VCaP (cell line): Measurements from ENCODE around the gene PKP1.

ENCODE experiments used
- H3K27ac ChIP-seq: fragments of 450-650 bp; 2 replicates; pipeline ENCODE4 v1.5.1; 2017
- TF ChIP-seq, protein P1 (sequence below): fragments of 450-650 bp; conservative IDR thresholded peaks from 2 replicates; pipeline ENCODE4 v1.5.1; 2017; ENCODE audit warnings: mild to moderate bottlenecking, moderate library complexity

PKP1 gene

DNA sequence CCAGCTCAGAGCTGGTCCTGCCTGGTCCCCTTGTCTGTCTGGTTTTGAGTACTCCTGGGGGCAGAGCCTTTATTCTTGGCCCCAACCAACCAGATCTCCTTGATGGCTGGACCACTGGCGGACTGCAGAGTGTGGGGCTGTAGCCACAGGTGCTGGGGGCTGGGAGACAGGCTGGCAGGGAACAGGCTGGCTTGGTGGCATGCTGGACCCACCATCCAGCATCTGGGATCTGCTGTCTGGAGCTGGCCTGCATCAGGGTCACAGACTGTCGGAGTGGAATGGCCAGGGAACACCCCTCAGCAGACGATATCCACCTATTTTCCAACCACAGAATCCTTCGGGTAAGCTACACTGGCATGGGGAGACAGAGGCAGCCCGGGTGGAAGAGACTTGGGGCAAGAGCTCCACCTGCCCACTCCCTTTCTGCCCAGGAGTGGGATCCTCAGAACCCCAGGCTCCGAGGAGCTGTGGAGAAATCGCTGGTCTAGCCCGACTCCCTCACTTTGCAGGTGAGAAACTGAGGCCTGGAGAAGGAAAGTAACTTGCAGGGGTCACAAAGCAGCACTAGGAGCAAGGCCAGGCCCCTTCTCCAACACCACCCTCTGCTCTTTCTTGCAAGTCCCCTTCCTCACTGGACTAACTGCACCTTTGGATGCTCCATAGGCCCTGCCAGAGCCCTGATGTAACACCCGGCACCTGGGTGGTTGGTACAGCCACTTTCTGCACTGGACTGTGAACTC is 53.6 kb downstream of the PKP1 start:
- no peak overlapping the region for H3K27ac ChIP-seq
- TF ChIP-seq, protein P1, sequence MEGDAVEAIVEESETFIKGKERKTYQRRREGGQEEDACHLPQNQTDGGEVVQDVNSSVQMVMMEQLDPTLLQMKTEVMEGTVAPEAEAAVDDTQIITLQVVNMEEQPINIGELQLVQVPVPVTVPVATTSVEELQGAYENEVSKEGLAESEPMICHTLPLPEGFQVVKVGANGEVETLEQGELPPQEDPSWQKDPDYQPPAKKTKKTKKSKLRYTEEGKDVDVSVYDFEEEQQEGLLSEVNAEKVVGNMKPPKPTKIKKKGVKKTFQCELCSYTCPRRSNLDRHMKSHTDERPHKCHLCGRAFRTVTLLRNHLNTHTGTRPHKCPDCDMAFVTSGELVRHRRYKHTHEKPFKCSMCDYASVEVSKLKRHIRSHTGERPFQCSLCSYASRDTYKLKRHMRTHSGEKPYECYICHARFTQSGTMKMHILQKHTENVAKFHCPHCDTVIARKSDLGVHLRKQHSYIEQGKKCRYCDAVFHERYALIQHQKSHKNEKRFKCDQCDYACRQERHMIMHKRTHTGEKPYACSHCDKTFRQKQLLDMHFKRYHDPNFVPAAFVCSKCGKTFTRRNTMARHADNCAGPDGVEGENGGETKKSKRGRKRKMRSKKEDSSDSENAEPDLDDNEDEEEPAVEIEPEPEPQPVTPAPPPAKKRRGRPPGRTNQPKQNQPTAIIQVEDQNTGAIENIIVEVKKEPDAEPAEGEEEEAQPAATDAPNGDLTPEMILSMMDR, result no peak

DNA sequence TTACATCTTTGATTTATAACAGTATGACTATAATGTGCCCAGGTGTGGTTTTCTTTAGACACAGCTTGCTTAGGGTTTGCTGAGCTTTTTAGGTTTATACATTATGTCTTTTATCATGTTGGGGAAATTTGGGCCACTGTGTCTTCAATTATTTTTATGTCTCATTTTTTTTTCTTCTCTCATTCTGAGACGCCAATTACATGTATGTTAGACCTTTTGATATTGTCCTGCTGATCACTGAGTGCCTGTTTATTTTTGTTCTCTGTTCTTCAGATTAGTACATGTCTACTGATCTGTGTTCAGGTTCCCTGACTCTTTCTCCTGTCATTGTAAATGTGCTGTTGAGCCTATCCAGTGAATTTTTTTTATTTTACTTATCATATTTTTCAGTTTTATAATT is 58.1 kb downstream of the PKP1 start:
- no peak overlapping the region for H3K27ac ChIP-seq
- TF ChIP-seq, protein P1, result no peak

DNA sequence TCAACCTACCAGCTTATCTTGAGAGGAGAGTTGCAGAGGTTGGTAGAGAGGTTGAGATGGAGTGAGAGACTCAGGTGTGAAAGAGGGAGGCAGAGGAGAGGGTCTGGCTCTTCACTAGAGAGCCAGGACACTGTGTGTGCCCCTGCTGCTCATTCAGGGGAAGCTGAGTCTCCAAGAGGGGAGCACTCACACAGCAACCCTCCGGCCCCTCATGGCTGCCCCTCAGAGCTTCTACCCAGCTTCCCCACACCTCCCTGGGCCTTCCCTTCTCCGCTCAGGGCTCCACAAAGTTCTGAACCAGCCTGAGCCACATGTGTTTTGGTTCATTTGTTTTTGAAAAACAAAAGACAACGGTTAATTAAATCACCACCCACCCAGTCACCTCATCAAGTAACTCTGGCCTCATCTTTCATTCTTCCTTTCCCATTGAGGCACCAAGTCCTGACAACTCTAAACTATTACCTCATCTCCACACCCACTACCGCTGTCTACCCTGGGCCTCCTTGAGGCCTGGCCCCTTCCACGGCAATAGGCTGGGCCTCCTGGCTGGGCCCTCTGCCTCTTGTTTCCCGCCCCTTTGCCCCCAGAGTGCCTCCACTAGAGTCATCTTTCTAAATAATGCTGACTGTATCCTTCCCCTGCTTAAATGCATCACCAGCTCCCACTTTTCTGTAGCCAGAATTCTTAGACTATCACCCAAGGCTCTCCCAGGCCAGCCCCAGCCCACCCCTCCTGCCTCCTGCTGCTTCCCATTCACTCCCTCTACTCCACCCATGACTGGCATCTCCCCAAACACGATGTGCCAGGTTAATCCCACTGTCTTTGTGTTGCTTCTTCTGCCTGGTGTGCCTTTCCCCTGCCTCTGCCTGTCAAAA is 61.1 kb downstream of the PKP1 start:
- no peak overlapping the region for H3K27ac ChIP-seq
- TF ChIP-seq, protein P1, result no peak

DNA sequence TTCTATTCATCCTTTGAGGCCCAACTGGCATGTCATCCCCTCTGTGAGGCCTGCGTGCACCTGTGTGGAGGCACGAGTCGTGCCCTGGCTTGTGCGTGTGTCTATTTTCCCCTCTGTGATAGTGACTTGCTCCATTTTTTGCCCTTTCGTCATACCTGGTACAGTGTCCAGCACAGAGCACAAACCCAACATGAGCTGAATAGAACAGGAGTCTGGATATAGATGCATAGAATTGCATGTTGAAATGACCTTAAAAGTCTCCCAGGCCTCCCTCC is 61.7 kb downstream of the PKP1 start:
- TF ChIP-seq, protein P1, result no peak
- no peak overlapping the region for H3K27ac ChIP-seq

DNA sequence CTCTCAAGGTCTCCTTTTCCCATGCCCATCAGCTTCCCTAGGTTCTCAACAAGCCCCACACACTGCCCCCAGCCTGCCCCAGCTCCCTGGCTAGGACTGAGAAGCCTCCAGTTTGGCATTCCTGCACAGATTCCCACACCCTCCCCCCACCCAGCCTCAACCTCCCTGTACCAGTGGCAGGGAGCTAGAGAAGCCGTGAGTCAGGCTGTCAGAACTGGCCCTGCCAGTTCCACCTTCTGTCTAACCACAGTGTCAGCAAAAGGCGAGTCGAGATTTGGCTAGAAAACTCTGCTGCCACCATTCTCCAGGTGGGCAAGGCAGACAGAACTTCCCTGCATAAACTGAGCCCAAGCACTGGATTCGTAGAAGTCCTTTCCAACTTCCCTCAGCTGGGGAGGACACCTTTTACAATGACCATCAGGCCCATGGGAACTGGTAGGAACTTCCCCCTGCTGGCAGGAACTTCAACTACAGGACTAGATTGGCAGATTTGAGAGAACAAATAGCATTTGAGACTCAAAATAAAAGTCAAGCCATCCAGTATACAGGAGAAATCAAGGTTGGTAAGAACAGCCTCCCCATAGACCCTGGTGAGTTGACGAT is 63.1 kb downstream of the PKP1 start:
- TF ChIP-seq, protein P1, result peak; percentile 74
- H3K27ac ChIP-seq, result no peak overlapping the region

DNA sequence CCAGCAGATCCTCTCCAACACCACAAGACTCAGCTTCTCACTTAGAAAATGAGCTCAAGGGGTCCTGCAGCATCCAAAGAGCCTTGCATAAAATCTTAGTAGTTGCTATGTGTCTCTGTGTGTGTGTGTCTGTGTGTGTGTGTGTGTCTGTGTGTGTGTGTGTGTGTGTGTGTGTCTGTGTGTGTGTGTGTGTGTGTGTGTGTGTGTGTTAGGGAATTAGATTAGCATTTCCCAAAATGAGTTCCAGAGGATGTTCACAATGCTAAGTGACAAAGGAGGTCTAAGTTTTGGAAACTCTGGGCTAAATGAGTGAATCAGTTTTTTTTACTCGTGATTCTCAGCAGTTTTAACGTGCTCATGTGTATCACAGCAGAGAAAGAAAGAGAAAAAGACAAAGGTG is 63.7 kb downstream of the PKP1 start:
- no peak overlapping the region for H3K27ac ChIP-seq
- TF ChIP-seq, protein P1, result no peak

DNA sequence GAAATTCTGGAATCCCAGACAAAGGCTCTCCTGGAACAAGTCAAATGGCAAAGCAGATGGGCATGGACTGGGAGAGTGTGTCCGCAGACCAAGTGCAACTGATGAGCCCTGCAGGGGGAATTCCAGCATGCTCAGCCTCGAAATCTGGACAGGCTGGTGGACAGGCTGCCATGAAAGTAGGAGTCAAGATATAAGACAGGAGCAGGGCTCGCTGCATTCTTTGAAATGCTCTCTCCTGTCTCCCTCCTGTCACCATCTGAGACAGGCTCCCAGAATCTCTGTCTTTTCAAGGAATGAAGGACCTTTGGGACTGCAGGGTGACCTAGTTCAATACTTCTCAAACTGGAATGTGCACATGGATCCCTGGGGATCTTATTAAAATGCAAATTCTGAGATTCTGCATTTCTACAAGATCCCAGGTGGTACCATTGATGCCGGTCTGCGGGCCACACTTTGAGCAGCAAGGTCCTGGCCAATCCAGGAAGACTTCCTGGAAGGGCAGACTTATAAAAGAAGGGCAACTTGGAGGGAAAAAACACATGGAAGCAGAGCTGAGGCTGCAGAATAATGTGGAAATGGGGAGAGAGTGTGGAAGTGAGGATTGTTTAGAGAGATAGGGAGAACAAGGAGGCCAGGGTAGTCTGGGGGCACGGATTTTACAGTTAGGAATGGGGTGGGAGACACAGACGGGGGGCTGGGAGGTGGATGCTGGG is 64.3 kb downstream of the PKP1 start:
- TF ChIP-seq, protein P1, result no peak
- no peak overlapping the region for H3K27ac ChIP-seq
